HCT116 (cell line): Measurements from ENCODE around the gene MYO3B. TPM values are rescaled to one million over a fixed set of nuclear protein-coding genes. Genes with fewer than 3 reads are reported as not detected.
A peak's percentile ranks its signal among the peaks of the same experiment; 100 is the strongest.

Source experiments
- ATAC-seq: fragments of 200-7000 bp; cut with Tn5 transposase; 2 replicates; pipeline ENCODE4 v1.9.1; 2020; ENCODE audit warnings: mild to moderate bottlenecking, moderate library complexity
- BruUV-seq: library from RNA; stranded (reverse); fragments of 400-500 nt; replicated peaks from 2 replicates; lab custom pipeline; 2021; lab: Mats Ljungman, UMichigan
- CTCF ChIA-PET: fragments of 300-600 bp; sonication (Branson Sonifier 250); formaldehyde crosslinking; loops from one replicate; lab custom pipeline; 2021; ENCODE audit warnings: antibody characterized with exemption; lab: Charles Lee
- POLR2A ChIA-PET: fragments of 300-600, 350-600 bp; sonication (Branson Sonifier 250); formaldehyde crosslinking; loops from one replicate; lab custom pipeline; 2021; ENCODE audit warnings: antibody characterized with exemption; lab: Charles Lee
- RAD21 ChIA-PET, 2 experiments: fragments of 300-600 bp; sonication (Branson Sonifier 250); formaldehyde crosslinking; loops; one replicate each; lab custom pipeline; 2023; ENCODE audit warnings: low total read pairs in 2 of 2; ENCODE audit not compliant: uncharacterized antibody in 2 of 2, unreplicated experiment in 2 of 2, low non-redundant PET in 1 of 2; lab: Charles Lee
- DNase-seq: peaks from one replicate; pipeline ENCODE4 v3.0.0-alpha.2; 2010; ENCODE audit warnings: low read depth, low spot score
- H2AFZ ChIP-seq: fragments of 200-600 bp; shearing (Covaris generic), sonication (generic); 2 replicates; pipeline ENCODE4 v1.6.1; 2017; ENCODE audit warnings: low read depth, mixed run types, mixed read lengths, antibody characterized with exemption, low read length; ENCODE audit not compliant: poor library complexity, severe bottlenecking
- H3K27ac ChIP-seq: 2 replicates; pipeline ENCODE4 v1.5.1; 2012; ENCODE audit warnings: low read depth, low read length
- H3K27me3 ChIP-seq: fragments of 200-600 bp; sonication (generic); 2 replicates; pipeline ENCODE4 v1.6.1; 2016; ENCODE audit warnings: mixed run types, low read length, mixed read lengths; ENCODE audit not compliant: insufficient read depth
- H3K36me3 ChIP-seq, 2 experiments: fragments of 200-500 bp in 1 of 2; fragments of 200-600 bp in 1 of 2; sonication (Bioruptor generic) in 1 of 2; sonication (generic) in 1 of 2; 2 replicates each; pipeline versions ENCODE4 v1.5.1 to v1.6.1; 2014 to 2016; ENCODE audit warnings: low read length in 2 of 2, inconsistent platforms in 1 of 2, mixed read lengths in 1 of 2, mixed run types in 1 of 2; ENCODE audit not compliant: insufficient read depth in 2 of 2, control insufficient read depth in 1 of 2
- H3K4me1 ChIP-seq, 2 experiments: fragments of 200-600 bp in 1 of 2; sonication (generic) in 1 of 2; 2 replicates each; pipeline versions ENCODE4 v1.5.1 to v1.6.1; 2012 to 2017; ENCODE audit warnings: low read length in 2 of 2, inconsistent platforms in 1 of 2, mild to moderate bottlenecking in 1 of 2, mixed read lengths in 1 of 2, mixed run types in 1 of 2, moderate library complexity in 1 of 2; ENCODE audit not compliant: insufficient read depth in 2 of 2, control insufficient read depth in 1 of 2
- H3K4me2 ChIP-seq: fragments of 200-600 bp; sonication (generic); 2 replicates; pipeline ENCODE4 v1.6.1; 2017; ENCODE audit warnings: mixed run types, low read length, mixed read lengths
- H3K4me3 ChIP-seq, 2 experiments: fragments of 200-600 bp in 1 of 2; sonication (generic) in 1 of 2; replicated peaks in 1 of 2; 2 replicates each; pipeline ENCODE4 v1.5.1; 2011 to 2016; ENCODE audit warnings: low read length in 2 of 2, control low read depth in 1 of 2, low read depth in 1 of 2, mild to moderate bottlenecking in 1 of 2, mixed read lengths in 1 of 2, mixed run types in 1 of 2
- H3K79me2 ChIP-seq: fragments of 200-600 bp; sonication (generic); 2 replicates; pipeline ENCODE4 v1.6.1; 2017; ENCODE audit warnings: mild to moderate bottlenecking, mixed run types, low read length, moderate library complexity, mixed read lengths; ENCODE audit not compliant: insufficient read depth
- H3K9ac ChIP-seq: fragments of 200-600 bp; sonication (generic); 2 replicates; pipeline ENCODE4 v1.6.1; 2016; ENCODE audit warnings: low read length, mixed read lengths
- H3K9me2 ChIP-seq: fragments of 200-600 bp; sonication (generic), shearing (Covaris generic); 2 replicates; pipeline ENCODE4 v1.6.1; 2017; ENCODE audit warnings: mixed run types, mild to moderate bottlenecking, moderate library complexity; ENCODE audit not compliant: insufficient read depth
- H3K9me3 ChIP-seq, 2 experiments: fragments of 200-500 bp in 1 of 2; fragments of 200-600 bp in 1 of 2; sonication (Bioruptor generic) in 1 of 2; sonication (generic) in 1 of 2; 2 replicates each; pipeline ENCODE4 v1.6.1; 2014 to 2017; ENCODE audit warnings: low read length in 2 of 2, mixed read lengths in 2 of 2, inconsistent platforms in 1 of 2, low read depth in 1 of 2, mild to moderate bottlenecking in 1 of 2, mixed run types in 1 of 2, moderate library complexity in 1 of 2; ENCODE audit not compliant: control insufficient read depth in 1 of 2, insufficient read depth in 1 of 2
- H4K20me1 ChIP-seq: fragments of 200-600 bp; sonication (generic), shearing (Covaris generic); 2 replicates; pipeline ENCODE4 v1.6.1; 2017; ENCODE audit warnings: mixed run types, mild to moderate bottlenecking, moderate library complexity; ENCODE audit not compliant: insufficient read depth
- ATF3 ChIP-seq: IDR thresholded peaks from 2 replicates; pipeline ENCODE4 v1.6.1; 2012
- CBX3 ChIP-seq: IDR thresholded peaks from 2 replicates; pipeline ENCODE4 v1.6.1; 2012; ENCODE audit warnings: low read depth
- FOSL1 ChIP-seq: IDR thresholded peaks from 2 replicates; pipeline ENCODE4 v1.6.1; 2012; ENCODE audit warnings: low read depth
- JUND ChIP-seq: IDR thresholded peaks from 2 replicates; pipeline ENCODE4 v1.6.1; 2012
- POLR2AphosphoS5 ChIP-seq: IDR thresholded peaks from 2 replicates; pipeline ENCODE4 v1.6.1; 2011; ENCODE audit warnings: mild to moderate bottlenecking, low read depth, low read length, moderate library complexity
- RAD21 ChIP-seq: IDR thresholded peaks from 2 replicates; pipeline ENCODE4 v1.6.1; 2012; ENCODE audit warnings: low read depth, mild to moderate bottlenecking
- TCF7L2 ChIP-seq: IDR thresholded peaks from 2 replicates; pipeline ENCODE4 v1.7.0; 2011; ENCODE audit warnings: borderline replicate concordance, inconsistent platforms; ENCODE audit not compliant: insufficient read depth, insufficient read length; ENCODE audit errors: extremely low read depth
- intact Hi-C: fragments of 100-400 bp; cut with micrococcal nuclease; formaldehyde crosslinking; loops from 2 replicates; pipeline ENCODE4 v1.10.0; 2022
- total RNA-seq: library from RNA; stranded (reverse); gene quantifications from one replicate; pipeline ENCODE4 v1.2.1, GENCODE V29; 2021; ENCODE audit not compliant: unreplicated experiment
- TF ChIP-seq, protein P1 (sequence below), 3 experiments: fragments of 200-600 bp in 1 of 3; sonication (generic) in 1 of 3; IDR thresholded peaks in 2 of 3; conservative IDR thresholded peaks in 1 of 3; 2 replicates each; pipeline ENCODE4 v1.5.1; 2012 to 2017; ENCODE audit warnings: low read depth in 2 of 3, low read length in 2 of 3, antibody characterized with exemption in 1 of 3, borderline replicate concordance in 1 of 3, control low read depth in 1 of 3, mild to moderate bottlenecking in 1 of 3, mixed read lengths in 1 of 3, mixed run types in 1 of 3, moderate library complexity in 1 of 3; ENCODE audit not compliant: insufficient read depth in 1 of 3

MYO3B gene
- total RNA-seq, 1 experiment from 2014 or later: not detected

- no peak for DNase-seq
- RAD21 ChIA-PET: no interaction called here
- H3K9ac ChIP-seq: no peak overlapping the region
- POLR2A ChIA-PET: no interaction called here
- H3K27me3 ChIP-seq: no peaks in the 10 kb centered on the region
- no peak for ATAC-seq
- no TSS peak for BruUV-seq
- H3K36me3 ChIP-seq: no peaks in the 10 kb centered on the region
- no peak overlapping the region for H3K27ac ChIP-seq
- H3K4me3 ChIP-seq: no peak overlapping the region
- H3K9me2 ChIP-seq: no peaks in the 10 kb centered on the region
- H3K9me3 ChIP-seq: no peaks in the 10 kb centered on the region
- intact Hi-C loops: no loop called here
- H3K4me2 ChIP-seq: no peak overlapping the region
- no peaks in the 10 kb centered on the region for H3K79me2 ChIP-seq
- no peaks in the 10 kb centered on the region for H4K20me1 ChIP-seq
- peaks cover 0 to 15% of the 10 kb centered on the region in 2 experiments; a peak in 2 of 4 replicates for H3K4me1 ChIP-seq
- TF ChIP-seq ATF3 (no peak), POLR2AphosphoS5 (no peak)
- TF ChIP-seq, protein P1, sequence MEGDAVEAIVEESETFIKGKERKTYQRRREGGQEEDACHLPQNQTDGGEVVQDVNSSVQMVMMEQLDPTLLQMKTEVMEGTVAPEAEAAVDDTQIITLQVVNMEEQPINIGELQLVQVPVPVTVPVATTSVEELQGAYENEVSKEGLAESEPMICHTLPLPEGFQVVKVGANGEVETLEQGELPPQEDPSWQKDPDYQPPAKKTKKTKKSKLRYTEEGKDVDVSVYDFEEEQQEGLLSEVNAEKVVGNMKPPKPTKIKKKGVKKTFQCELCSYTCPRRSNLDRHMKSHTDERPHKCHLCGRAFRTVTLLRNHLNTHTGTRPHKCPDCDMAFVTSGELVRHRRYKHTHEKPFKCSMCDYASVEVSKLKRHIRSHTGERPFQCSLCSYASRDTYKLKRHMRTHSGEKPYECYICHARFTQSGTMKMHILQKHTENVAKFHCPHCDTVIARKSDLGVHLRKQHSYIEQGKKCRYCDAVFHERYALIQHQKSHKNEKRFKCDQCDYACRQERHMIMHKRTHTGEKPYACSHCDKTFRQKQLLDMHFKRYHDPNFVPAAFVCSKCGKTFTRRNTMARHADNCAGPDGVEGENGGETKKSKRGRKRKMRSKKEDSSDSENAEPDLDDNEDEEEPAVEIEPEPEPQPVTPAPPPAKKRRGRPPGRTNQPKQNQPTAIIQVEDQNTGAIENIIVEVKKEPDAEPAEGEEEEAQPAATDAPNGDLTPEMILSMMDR (IDR thresholded peaks at IDR 0.05 in 2 of 3, conservative IDR thresholded peaks at IDR 0.05 in 1 of 3; ENCODE audit: borderline replicate concordance in 1 of 3, insufficient read depth in 1 of 3, low read depth in 2 of 3, low read length in 2 of 3): no peak
- CTCF ChIA-PET: no interaction called here
- H2AFZ ChIP-seq: no peak overlapping the region
Observed at GRCh38 chr2:170152421-170152820, 25.5 kb upstream of the MYO3B start.

- H3K27ac ChIP-seq: no peak overlapping the region
- ChIA-PET RAD21 (interaction anchor here in 1 of 2 experiments (0.6 kb wide), 1 partner anchor 13 kb away, joined by 3 read pairs; no protein-coding TSS in a partner anchor), POLR2A (no interaction called here), CTCF (no interaction called here)
- H3K27me3 ChIP-seq: no peaks in the 10 kb centered on the region
- BruUV-seq: no TSS peak
- peak overlapping the region; percentile 77 for H2AFZ ChIP-seq
- TF ChIP-seq JUND (no peak), ATF3 (no peak), TCF7L2 (no peak), CBX3 (no peak), RAD21 (peak; percentile 29; the same call in 1 of the 2 replicates), FOSL1 (no peak)
- TF ChIP-seq, protein P1 (IDR thresholded peaks at IDR 0.05 in 2 of 3, conservative IDR thresholded peaks at IDR 0.05 in 1 of 3; ENCODE audit: borderline replicate concordance in 1 of 3, insufficient read depth in 1 of 3, low read depth in 2 of 3, low read length in 2 of 3): no peak
- H3K36me3 ChIP-seq: no peaks in the 10 kb centered on the region
- no peak for ATAC-seq
- H3K4me3 ChIP-seq: no peak overlapping the region
- H3K9me2 ChIP-seq: no peaks in the 10 kb centered on the region
- peaks cover 0 to 15% of the 10 kb centered on the region in 2 experiments; a peak in 2 of 4 replicates for H3K4me1 ChIP-seq
- H3K9ac ChIP-seq: no peak overlapping the region
- peak overlapping the region; percentile 14; the same call in 1 of the 2 replicates for H3K4me2 ChIP-seq
- intact Hi-C loops: no loop called here
- DNase-seq: no peak
- H3K9me3 ChIP-seq: no peaks in the 10 kb centered on the region
- H3K79me2 ChIP-seq: no peaks in the 10 kb centered on the region
- H4K20me1 ChIP-seq: no peaks in the 10 kb centered on the region
Observed at GRCh38 chr2:170155022-170155722, 22.8 kb upstream of the MYO3B start.
